ENCODE data around the gene COTL1. TPM values are rescaled to one million over a fixed set of nuclear protein-coding genes. Genes with fewer than 3 reads are reported as not detected.
A peak's percentile ranks its signal among the peaks of the same experiment; 100 is the strongest.

The COTL1 gene
- total RNA-seq, 2 experiments from 2014 or later: 179 to 181 TPM

GRCh38 chr16:84631153-84631466, 13.2 kb upstream of the COTL1 start:
- H3K9me3 ChIP-seq (ENCODE audit: control insufficient read depth in 1 of 2, insufficient read depth in 1 of 2, low read length in 2 of 2): no peaks in the 10 kb centered on the region
- POLR2A ChIA-PET: interaction anchor here (0.7 to 1.0 kb wide), 2 partner anchors 17 to 21 kb away, joined by 3 read pairs; partner anchors contain the start of gene KLHL36
- no peaks in the 10 kb centered on the region for H3K9me3 Mint-ChIP-seq
- intact Hi-C loops (cut with DNase I, micrococcal nuclease): loop anchor here in 1 of 2 experiments (1.0 kb wide), 1 partner anchor 10 kb away; no protein-coding TSS in a partner anchor
- TF ChIP-seq CTCF (IDR thresholded peaks at IDR 0.05): no peak
- H3K4me3 Mint-ChIP-seq: peak overlapping the region; percentile 73
- CTCF ChIA-PET: no interaction called here
- peaks cover 50% of the 10 kb centered on the region for H3K4me1 Mint-ChIP-seq (ENCODE audit: low read depth)
- H3K27ac Mint-ChIP-seq: peak overlapping the region; percentile 82
- H3K27me3 Mint-ChIP-seq: no peaks in the 10 kb centered on the region
- no peak overlapping the region for H3K27ac ChIP-seq (ENCODE audit: low read depth in 1 of 2, low read length in 2 of 2)
- peaks cover 26% of the 10 kb centered on the region for H3K4me1 ChIP-seq (ENCODE audit: insufficient read depth, low read length)
- DNase-seq (no peak), ATAC-seq (ENCODE audit: poor library complexity) (peak; percentile 37)
- no peaks in the 10 kb centered on the region for H3K27me3 ChIP-seq (ENCODE audit: control insufficient read depth in 1 of 2, insufficient read depth in 2 of 2, low read length in 2 of 2)
- H3K36me3 Mint-ChIP-seq (ENCODE audit: low read depth): no peaks in the 10 kb centered on the region
- H3K4me3 ChIP-seq (ENCODE audit: low read length): no peak overlapping the region
- H3K36me3 ChIP-seq (ENCODE audit: insufficient read depth, low read length): no peaks in the 10 kb centered on the region

GRCh38 chr16:84630446-84631152, 12.7 kb upstream of the COTL1 start:
- Mint-ChIP-seq H3K9me3 (no peaks in the 10 kb centered on the region), H3K4me1 (ENCODE audit: low read depth) (peaks cover 50% of the 10 kb centered on the region), H3K4me3 (peak overlapping the region; percentile 73), H3K36me3 (ENCODE audit: low read depth) (no peaks in the 10 kb centered on the region), H3K27ac (peak overlapping the region; percentile 82), H3K27me3 (no peaks in the 10 kb centered on the region)
- no peak for TF ChIP-seq CTCF (IDR thresholded peaks at IDR 0.05)
- ATAC-seq (ENCODE audit: poor library complexity): peak; percentile 69
- ChIA-PET POLR2A (interaction anchor here (0.6 to 1.4 kb wide), 4 partner anchors 12 to 22 kb away, joined by 3 read pairs; partner anchors contain the start of gene KLHL36), CTCF (interaction anchor here (2.1 kb wide), 1 partner anchor 108 kb away, joined by 8 read pairs; no protein-coding TSS in a partner anchor)
- intact Hi-C loops (cut with DNase I, micrococcal nuclease): loop anchor here in 1 of 2 experiments (1.0 kb wide), 1 partner anchor 11 kb away; no protein-coding TSS in a partner anchor
- DNase-seq: peak in 1 of 14 experiments; percentile 50
- Histone ChIP-seq H3K9me3 (ENCODE audit: control insufficient read depth in 1 of 2, insufficient read depth in 1 of 2, low read length in 2 of 2) (no peaks in the 10 kb centered on the region), H3K27ac (ENCODE audit: low read depth in 1 of 2, low read length in 2 of 2) (no peak overlapping the region), H3K4me1 (ENCODE audit: insufficient read depth, low read length) (peaks cover 26% of the 10 kb centered on the region), H3K27me3 (ENCODE audit: control insufficient read depth in 1 of 2, insufficient read depth in 2 of 2, low read length in 2 of 2) (no peaks in the 10 kb centered on the region), H3K4me3 (ENCODE audit: low read length) (no peak overlapping the region), H3K36me3 (ENCODE audit: insufficient read depth, low read length) (no peaks in the 10 kb centered on the region)

GRCh38 chr16:84630009-84630408, 12.1 kb upstream of the COTL1 start:
- intact Hi-C loops (cut with DNase I, micrococcal nuclease): no loop called here
- ChIA-PET POLR2A (interaction anchor here (0.6 to 1.4 kb wide), 5 partner anchors 12 to 22 kb away, joined by 3 read pairs; partner anchors contain the start of genes COTL1 and KLHL36), CTCF (interaction anchor here (2.1 kb wide), 1 partner anchor 108 kb away, joined by 8 read pairs; no protein-coding TSS in a partner anchor)
- Histone ChIP-seq H3K27me3 (ENCODE audit: control insufficient read depth in 1 of 2, insufficient read depth in 2 of 2, low read length in 2 of 2) (no peaks in the 10 kb centered on the region), H3K4me1 (ENCODE audit: insufficient read depth, low read length) (peaks cover 26% of the 10 kb centered on the region), H3K9me3 (ENCODE audit: control insufficient read depth in 1 of 2, insufficient read depth in 1 of 2, low read length in 2 of 2) (no peaks in the 10 kb centered on the region), H3K27ac (ENCODE audit: low read depth in 1 of 2, low read length in 2 of 2) (no peak overlapping the region), H3K36me3 (ENCODE audit: insufficient read depth, low read length) (no peaks in the 10 kb centered on the region), H3K4me3 (ENCODE audit: low read length) (no peak overlapping the region)
- peaks cover 50% of the 10 kb centered on the region for H3K4me1 Mint-ChIP-seq (ENCODE audit: low read depth)
- H3K9me3 Mint-ChIP-seq: no peaks in the 10 kb centered on the region
- H3K27ac Mint-ChIP-seq: no peak overlapping the region
- TF ChIP-seq CTCF (IDR thresholded peaks at IDR 0.05): no peak
- H3K27me3 Mint-ChIP-seq: no peaks in the 10 kb centered on the region
- DNase-seq (no peak), ATAC-seq (ENCODE audit: poor library complexity) (no peak)
- no peaks in the 10 kb centered on the region for H3K36me3 Mint-ChIP-seq (ENCODE audit: low read depth)
- H3K4me3 Mint-ChIP-seq: peak overlapping the region; percentile 27

Data from CD4-positive, alpha-beta T cell (primary cell).